Retina (tissue), 1 donor: ENCODE results near the gene UBA1.

ENCODE experiments used
- DNase-seq: peaks from one replicate; pipeline ENCODE4 v3.0.0-alpha.2; 2016

UBA1 gene

DNA sequence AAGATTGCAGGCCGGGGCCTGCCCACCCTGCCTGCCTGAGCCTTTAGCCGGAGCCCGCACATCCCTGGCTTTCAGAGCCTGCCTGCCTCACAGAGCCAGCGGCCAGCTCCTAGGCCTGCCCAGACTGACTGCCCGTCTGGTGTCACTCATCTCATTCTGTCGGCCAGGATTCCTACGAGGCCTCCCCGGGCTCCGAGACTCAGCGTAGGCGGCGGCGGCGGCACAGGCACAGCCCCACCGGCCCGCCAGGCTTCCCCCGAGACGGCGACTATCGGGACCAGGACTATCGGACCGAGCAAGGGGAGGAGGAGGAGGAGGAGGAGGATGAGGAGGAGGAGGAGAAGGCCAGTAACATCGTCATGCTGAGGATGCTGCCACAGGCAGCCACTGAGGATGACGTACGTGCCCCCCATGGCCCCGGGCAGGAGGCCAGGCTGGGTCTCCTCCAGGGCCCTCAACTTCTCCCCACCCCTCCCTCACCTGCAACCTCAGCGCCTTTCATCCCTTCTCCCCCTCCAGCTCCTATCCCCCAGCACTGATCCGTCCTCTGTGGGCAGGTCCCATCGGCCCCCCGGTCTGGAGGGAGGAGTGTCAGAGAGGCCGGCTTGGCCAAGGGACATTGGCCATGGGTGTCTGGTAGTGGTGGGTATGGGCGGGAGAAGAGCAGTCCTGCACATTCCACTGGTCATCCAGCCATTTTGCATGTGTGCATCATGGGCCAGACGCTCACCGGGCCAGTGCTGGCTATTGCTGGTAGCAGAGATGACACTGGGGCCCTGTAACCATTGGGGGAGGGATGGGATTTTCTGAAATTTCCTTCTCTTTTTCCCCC, 22.6 kb upstream of the UBA1 start:
- no peak for DNase-seq

DNA sequence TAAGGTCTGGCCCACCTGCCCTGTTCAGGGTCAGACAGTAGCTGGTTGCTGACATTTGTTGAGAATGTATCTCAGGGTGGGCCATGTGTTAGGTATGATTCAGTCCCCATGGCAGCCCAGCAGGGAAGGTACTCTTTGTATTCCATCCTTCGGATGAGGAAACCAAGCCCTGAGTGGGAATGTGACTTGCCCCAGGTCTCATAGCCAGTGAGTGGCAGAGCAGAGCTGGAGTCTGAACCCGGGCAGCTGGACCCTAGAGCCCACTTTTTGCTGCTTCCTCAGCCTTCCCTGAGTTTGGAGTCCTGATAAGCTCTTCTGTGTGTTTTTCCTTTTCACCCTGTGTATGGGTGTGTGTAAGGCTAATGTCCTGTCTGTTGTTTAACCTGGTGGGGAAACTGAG, 21.6 kb upstream of the UBA1 start:
- no peak for DNase-seq

DNA sequence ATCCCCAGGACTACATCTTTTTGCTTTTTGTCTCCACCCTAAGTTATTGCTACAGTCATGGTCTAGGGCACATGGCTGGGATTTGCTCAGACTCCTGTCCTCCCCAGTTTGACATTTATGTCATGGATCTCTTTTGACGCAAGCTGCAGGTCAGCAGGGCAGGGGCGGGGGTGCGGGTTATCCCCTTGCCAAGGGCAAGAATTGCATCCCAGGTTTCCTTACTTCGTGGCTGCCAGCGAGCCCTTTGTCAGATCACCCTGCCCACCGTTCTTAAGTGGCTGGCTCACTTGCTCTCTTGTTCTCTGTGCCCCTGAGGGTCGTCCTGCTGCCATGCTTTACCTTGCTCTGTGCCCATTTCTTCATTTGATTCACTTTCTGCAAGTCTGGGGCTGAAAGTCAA, 21.1 kb upstream of the UBA1 start:
- no peak for DNase-seq

DNA sequence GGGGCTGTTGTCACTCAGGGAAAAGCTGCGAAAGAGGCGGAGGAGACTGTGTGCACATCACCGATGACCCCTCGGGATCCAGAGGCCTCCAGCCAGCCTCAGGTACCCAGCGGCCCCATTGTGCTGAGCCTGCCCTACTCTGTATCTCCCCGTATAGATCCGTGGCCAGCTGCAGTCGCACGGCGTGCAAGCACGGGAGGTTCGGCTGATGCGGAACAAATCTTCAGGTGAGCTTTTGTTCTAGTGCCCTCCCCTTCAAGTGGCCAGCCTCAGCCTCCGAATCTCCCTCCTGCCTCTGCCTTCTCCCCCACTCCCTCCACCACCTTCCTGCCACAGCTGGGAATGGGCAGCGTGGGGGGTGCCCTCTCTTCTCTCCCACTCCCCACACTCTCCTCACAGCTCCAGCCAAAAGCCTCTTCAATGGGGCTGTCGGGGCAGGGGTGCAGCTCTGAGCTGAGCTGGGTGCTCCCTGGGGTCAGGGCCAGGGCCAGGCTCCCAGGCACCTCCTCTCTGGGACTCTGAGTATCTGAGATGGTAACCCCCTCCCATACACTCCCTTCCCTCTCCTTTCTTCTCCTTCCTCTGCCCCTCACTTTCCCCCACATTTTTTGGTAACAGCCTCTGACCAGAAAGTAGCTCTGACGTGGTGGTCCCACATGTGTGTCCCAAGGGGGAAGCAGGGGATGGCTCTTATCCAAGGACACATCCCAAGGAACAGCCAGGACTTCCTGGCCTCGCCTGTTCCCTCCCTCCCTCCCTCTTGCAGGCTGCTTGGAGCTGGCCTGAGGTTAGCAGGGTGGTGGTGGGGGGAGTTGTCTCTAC, 20.4 kb upstream of the UBA1 start:
- no peak for DNase-seq

DNA sequence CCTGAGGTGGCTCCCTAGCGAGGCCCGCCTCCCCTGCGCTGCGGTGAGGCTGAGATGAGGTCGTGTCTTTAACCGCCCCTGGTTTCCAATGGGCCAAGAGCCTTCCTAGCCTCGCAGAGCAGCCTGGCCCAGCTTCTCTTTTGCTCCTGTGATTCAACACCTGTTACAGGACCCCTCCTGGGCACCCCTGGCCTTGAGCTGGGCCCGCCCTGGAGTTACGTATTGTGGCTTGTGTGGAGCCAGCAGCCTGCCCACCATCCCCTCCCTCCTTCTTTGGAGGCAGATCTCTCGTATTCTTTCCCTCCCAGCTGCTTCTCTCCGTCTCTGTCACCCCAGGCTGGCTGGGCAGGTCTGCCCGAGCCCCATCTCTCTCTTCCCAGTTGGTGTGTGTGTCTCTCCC, 19.3 kb upstream of the UBA1 start:
- no peak for DNase-seq

DNA sequence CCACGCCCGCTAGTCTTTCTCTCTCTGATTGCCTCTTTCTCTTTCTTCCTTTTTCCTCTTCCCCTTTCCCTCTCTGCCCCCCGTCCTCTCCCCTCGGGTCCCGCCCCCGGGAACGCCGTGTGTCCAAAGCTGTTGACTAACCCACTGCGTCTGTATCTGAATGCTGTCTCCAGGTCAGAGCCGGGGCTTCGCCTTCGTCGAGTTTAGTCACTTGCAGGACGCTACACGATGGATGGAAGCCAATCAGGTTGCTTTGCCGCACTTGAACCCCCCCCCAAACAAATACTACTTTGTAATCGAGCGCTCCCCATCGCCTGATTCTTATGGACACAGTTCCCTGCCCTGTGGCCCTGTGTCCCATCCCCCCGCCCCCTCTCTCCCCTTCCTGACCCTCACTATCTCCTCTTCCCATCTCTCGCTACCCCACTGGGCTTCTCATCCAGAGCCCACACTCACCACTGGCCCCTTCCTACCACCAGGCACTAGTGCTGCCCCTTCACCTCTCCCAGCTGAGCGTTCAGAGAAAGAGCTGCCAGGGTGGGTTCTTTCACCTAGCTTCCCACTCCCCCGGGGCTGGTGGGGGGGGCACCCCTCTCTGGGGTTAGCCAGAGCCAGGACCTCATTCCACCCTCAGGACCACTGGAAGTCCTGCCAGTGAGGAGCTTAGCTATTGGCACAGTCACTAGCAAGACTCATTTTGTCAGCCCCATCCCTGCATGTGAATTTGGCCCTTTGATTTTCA, 18.6 kb upstream of the UBA1 start:
- no peak for DNase-seq

DNA sequence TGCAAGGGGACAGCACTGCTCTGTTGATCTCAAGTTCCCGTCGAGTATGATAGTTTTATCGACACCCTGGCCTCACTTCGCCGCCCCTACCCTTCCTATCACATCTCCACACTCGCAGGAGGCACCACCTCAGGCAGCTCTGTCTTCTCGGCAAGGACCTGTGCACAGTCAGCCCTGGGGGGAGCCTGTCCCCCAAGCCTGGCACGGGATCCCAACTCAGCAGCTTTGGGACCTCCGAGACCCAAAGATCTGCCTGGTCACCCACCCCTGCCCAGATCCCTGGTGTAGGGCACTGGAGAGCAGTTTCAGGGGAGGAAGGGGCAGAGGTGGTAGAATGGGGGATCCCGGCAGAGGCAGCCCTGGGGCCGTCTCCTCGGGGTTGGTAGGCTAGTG, 18.0 kb upstream of the UBA1 start:
- DNase-seq: no peak

DNA sequence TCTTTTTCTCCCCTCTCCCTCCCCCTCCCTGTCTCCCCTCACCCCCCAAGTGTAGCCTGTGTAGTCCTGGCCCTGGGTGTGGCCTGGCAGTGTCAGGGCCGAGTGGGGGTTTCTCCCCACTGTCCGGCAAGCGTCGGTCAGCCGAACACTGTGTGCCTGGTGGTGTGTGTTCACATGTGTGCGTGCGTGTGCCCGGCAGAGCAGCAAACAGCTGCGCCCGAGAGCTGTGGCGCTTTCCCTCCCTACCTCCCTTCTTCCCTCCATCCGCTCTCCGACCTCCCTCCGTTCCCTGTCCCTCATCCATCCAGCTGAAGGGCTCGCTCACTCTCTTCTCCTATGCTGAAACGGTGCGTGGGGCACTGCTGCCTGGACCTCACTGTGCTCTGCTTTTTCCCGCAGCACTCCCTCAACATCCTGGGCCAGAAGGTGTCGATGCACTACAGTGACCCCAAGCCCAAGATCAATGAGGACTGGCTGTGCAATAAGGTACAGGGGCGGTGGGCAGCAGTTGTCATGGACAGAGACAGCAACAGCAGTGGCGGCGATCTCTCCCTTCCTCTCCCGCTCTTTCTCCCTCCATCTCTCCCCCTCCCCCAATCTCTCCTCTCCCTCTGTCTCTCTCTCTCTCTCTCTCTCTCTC, 17.4 kb upstream of the UBA1 start:
- DNase-seq: no peak

DNA sequence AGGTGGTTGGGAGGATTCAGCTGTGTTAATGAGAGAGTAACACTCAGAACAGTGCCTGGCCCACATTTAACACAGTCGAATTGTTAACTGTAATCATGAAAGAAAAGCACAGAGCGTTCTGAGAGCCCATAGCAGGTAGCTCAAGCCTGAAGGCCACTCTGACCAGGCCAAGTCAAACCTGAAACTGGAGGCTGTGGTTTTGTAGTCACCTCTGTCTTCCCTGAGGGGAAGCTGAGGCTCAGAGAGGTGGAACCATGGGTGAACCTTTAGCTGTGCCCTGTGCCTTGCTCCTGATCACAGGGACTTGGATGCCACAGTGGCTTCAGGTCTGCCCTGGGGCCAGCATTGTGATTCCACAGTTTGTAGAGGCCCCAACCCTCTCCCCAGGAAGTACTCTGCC, 16.6 kb upstream of the UBA1 start:
- DNase-seq: no peak

DNA sequence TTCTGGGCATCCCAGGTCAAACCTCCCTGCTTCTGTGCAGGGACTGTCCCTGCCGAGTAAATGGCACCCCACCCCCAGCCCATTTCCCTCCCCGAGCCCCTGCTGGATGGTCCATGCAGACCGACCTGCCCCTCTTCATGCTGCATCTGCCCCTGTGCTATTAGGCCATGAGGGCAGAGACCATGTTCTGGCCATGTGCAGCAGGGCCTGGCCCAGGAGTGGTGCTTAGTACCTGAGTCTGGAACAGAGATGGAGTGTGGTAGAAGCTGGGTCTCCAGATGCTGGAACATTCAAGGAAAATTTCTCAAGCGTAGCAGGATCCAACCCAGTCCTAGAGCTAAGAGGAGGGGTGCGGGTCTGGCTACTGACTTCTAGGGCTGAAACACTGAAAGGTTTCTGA, 15.3 kb upstream of the UBA1 start:
- DNase-seq: no peak

DNA sequence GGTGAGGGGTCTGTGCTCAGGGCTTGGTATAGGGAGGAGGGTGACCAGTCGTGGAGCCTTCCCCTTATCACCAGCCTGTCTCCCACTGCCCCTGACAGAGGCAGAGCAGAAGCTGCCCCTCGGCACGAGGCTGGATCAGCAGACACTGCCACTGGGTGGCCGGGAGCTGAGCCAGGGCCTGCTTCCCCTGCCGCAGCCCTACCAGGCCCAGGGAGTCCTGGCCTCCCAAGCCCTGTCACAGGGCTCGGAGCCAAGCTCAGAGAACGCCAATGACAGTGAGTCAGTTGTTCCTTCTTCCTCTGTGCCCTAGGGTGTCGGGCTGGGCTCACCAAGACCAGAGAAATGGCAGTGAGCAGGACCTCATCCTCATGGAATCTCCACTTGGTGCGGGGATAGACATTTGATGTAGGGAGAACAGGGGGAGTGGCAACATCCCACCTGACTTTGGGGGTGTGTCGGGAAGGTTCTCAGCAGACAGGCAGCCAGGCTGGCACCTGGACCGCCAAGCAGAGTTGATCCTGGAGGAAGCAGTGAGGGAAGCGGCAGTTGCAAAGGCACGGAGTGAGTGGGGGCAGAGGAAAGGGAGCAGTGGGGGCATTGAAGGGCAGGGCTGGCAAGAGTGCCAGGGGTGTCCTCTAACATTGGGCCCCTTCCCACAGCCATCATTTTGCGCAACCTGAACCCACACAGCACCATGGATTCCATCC, 14.3 kb upstream of the UBA1 start:
- no peak for DNase-seq

DNA sequence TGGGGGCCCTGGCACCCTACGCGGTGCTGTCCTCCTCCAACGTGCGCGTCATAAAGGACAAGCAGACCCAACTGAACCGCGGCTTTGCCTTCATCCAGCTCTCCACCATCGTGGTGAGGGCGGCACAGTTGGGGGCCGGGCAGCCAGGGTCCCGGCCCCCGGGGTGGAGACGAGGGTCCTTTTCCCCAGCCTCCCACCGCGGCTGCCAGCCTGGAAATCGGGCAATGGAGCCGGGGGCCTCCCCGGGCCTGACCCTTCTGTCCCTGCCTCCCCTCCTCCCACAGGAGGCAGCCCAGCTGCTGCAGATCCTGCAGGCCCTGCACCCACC, 13.7 kb upstream of the UBA1 start:
- no peak for DNase-seq

DNA sequence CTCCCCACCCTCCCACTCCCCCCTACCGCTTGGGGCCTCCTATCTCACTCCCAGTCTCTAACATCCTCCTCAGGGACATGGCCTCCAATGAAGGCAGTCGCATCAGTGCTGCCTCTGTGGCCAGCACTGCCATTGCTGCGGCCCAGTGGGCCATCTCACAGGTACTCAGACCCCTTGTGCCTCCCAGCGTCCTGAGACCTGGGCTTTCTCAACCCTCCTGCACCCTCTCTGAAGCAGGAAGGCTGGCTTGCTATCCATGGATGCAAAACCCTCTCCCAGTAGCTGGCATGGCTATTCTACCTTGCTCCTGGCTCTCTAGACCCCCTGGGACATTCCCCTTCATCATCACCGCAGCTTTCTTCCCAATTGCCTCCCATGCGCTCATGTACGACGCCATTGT, 13.3 kb upstream of the UBA1 start:
- no peak for DNase-seq

DNA sequence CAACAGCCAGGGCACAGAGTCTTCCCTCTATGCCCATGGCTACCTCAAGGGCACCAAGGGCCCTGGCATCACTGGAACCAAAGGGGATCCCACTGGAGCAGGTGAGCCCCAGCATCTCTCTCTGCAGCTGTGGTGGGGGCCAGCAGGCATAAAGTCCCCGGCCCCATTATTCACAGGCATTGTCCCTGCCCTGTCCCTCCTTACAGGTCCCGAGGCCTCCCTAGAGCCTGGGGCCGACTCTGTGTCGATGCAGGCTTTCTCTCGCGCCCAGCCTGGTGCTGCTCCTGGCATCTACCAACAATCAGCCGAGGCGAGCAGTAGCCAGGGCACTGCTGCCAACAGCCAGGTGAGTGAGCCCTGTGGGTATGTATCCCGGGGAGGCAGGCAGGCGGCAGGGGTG, 12.3 kb upstream of the UBA1 start:
- DNase-seq: no peak

DNA sequence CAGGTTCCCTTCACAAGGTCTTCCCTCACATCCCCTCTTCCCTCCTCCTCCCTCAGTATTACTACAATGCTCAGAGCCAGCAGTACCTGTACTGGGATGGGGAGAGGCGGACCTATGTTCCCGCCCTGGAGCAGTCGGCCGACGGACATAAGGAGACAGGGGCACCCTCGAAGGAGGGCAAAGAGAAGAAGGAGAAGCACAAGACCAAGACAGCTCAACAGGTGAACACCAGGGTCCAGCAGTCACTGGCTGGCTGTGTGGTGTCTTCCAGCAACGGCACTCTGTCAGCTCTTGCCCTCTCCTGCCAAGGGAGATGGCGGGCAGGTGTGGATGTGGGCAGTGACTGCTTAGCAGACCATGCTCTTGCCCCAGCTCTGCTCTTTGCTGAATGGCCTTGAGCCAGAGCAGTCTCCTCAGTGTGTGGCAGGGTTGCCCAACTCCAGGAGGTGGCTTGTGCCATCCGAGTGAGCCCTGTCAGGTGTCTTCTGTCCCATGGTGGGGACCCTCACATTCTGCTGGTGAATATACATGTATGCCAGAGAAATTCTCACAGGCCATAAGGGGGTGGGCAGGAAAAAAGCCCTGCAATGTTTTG, 11.4 kb upstream of the UBA1 start:
- DNase-seq: no peak

DNA sequence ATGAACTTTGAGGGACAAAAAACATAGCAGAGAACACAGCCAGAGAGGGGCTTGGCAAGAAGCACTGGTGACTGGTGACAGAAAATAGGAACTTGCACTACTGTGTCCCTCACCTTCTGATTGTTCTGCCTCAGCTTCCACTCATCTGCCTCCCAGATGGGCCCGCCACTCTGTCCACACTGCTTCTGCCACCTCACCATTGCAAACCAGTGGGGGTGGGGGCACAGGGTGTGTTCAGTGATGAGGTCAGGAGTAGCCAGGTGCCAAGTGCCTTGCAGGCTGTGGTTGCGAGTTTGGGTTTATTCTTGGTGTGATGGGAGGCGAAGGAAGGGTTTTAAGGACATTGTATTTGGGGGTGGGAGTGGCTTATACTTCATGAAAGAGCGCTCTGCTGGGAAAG, 9.1 kb upstream of the UBA1 start:
- DNase-seq: no peak

DNA sequence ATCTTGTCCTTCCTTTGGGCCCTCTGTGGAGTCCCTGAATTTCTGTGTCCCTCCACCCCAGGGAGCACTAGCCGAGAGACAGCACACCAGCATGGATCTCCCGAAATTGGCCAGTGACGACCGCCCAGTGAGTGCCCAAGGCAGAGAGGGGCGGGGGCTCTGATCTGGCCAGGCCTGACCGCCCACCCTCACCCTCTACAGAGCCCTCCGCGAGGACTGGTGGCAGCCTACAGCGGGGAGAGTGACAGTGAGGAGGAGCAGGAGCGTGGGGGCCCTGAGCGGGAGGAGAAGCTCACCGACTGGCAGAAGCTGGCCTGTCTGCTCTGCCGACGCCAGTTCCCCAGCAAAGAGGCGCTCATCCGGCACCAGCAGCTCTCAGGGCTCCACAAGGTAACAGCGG, 8.4 kb upstream of the UBA1 start:
- DNase-seq: no peak

DNA sequence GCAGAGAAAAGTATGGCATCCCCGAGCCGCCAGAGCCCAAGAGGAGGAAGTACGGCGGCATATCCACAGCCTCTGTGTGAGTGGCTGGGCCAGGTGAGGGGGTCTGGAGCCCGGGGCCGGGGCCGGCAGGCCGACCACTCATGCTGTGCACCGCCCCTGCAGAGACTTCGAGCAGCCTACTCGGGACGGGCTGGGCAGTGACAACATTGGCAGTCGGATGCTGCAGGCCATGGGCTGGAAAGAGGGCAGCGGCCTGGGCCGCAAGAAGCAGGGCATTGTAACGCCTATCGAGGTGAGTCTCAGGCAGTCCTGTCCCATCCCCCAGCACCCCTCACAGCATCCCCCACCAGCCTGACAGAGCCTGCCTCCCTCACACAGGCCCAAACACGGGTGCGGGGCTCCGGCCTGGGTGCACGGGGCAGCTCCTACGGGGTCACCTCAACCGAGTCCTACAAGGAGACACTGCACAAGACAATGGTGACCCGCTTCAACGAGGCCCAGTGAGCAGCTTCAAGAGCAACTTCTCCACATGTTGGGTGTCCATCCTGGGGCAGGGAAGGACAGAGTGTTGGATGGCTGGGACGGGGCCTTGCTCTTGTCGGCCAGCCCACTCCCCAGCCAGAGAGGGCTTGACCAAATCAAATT, 7.4 kb upstream of the UBA1 start:
- no peak for DNase-seq

DNA sequence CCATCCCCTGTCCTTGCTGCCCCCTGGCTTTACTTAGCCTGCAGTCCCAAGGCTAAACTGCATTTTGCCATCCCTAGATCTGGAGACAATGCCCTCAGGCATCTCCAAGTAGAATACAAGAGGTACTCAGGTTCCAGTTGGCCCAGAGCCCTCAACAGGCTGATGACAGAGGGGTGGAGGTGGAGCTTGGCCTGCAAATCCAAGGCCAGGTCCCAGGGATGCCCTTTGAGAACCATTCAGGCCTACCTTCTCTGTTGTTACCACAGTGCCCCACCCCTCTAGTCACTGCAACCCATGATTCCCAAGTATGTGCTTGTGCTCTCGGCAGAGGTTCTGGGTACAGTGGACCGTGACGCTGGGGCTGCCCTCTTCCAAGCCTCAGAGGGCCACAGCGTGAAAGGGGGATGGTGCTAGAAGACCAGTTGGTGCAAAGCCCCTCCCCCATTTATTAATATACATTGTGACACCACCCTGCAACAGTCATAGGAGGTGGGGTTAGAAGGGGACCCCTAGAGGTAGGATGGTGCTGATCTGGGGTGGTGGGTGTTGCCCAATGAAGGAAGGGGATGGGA, 6.4 kb upstream of the UBA1 start:
- no peak for DNase-seq

DNA sequence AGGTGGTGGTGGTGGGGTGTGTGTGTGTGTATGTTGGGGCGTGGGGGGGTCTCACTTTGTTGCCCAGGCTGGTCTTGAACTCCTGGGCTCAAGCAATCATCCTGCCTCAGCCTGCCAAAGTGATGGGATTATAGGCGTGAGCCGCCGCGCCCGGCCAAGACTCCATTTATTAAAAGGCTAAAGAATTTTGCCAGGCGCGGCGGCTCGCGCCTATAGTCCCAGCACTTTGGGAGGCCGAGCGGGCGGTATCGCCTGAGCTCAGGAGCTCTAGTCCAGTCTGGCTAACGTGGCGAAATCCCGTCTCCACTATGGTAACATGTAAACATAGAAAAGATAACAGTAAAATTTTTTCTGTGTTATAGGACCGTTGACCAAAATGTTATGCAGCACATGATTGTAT, 3.7 kb upstream of the UBA1 start:
- DNase-seq: no peak
